Astrocyte of the hippocampus (primary cell): ENCODE data around the gene RNF32.
A peak's percentile ranks its signal among the peaks of the same experiment; 100 is the strongest.
"Not testable (repeated sequence)": the region's sequence is repeated elsewhere in the genome, so short reads cannot be mapped to it uniquely, and the experiment has no call there.

Source experiments
- DNase-seq: peaks from one replicate; pipeline ENCODE4 v3.0.0; 2011; ENCODE audit warnings: low read depth, low spot score

The RNF32 gene

GRCh38 chr7:156642306-156643045, 1.9 kb downstream of the RNF32 start:
- no peak for DNase-seq

GRCh38 chr7:156647330-156647729, 6.8 kb downstream of the RNF32 start:
- not testable (repeated sequence) for DNase-seq

- peak; percentile 21 for DNase-seq
Measured at GRCh38 chr7:156650042-156650441, 9.5 kb downstream of the RNF32 start.

- no peak for DNase-seq
Measured at GRCh38 chr7:156651474-156651873, 10.9 kb downstream of the RNF32 start.

- no peak for DNase-seq
Measured at GRCh38 chr7:156652886-156653568, 12.5 kb downstream of the RNF32 start.

- no peak for DNase-seq
Measured at GRCh38 chr7:156654511-156655234, 14.1 kb downstream of the RNF32 start.

GRCh38 chr7:156655251-156655650, 14.7 kb downstream of the RNF32 start:
- DNase-seq: no peak

GRCh38 chr7:156655983-156656382, 15.4 kb downstream of the RNF32 start:
- DNase-seq: no peak

GRCh38 chr7:156656598-156656997, 16.0 kb downstream of the RNF32 start:
- peak; percentile 13 for DNase-seq

GRCh38 chr7:156657681-156658080, 17.1 kb downstream of the RNF32 start:
- DNase-seq: no peak

GRCh38 chr7:156659203-156659602, 18.6 kb downstream of the RNF32 start:
- no peak for DNase-seq

- DNase-seq: no peak
Measured at GRCh38 chr7:156659961-156660360, 19.4 kb downstream of the RNF32 start.

GRCh38 chr7:156661637-156662036, 21.1 kb downstream of the RNF32 start:
- no peak for DNase-seq

GRCh38 chr7:156662277-156662676, 21.7 kb downstream of the RNF32 start:
- no peak for DNase-seq

- DNase-seq: peak; percentile 50
Measured at GRCh38 chr7:156665101-156665500, 24.5 kb downstream of the RNF32 start.

- DNase-seq: peak; percentile 28
Measured at GRCh38 chr7:156666368-156667109, 26.0 kb downstream of the RNF32 start.

- peak; percentile 12 for DNase-seq
Measured at GRCh38 chr7:156667110-156667426, 26.5 kb downstream of the RNF32 start.

- peak; percentile 11 for DNase-seq
Measured at GRCh38 chr7:156668130-156668741, 27.7 kb downstream of the RNF32 start.

- DNase-seq: no peak
Measured at GRCh38 chr7:156669035-156669828, 28.7 kb downstream of the RNF32 start.

- DNase-seq: no peak
Measured at GRCh38 chr7:156673454-156673853, 32.9 kb downstream of the RNF32 start.

- no peak for DNase-seq
Measured at GRCh38 chr7:156673902-156674301, 33.3 kb downstream of the RNF32 start.
